Raji (cell line): ENCODE results near the gene SLC45A2.

Source experiments
- POLR2A ChIP-seq: IDR thresholded peaks from 2 replicates; pipeline ENCODE4 v1.6.1; 2011; ENCODE audit warnings: low read depth, low read length, control low read depth; ENCODE audit not compliant: insufficient read depth

Gene SLC45A2

DNA sequence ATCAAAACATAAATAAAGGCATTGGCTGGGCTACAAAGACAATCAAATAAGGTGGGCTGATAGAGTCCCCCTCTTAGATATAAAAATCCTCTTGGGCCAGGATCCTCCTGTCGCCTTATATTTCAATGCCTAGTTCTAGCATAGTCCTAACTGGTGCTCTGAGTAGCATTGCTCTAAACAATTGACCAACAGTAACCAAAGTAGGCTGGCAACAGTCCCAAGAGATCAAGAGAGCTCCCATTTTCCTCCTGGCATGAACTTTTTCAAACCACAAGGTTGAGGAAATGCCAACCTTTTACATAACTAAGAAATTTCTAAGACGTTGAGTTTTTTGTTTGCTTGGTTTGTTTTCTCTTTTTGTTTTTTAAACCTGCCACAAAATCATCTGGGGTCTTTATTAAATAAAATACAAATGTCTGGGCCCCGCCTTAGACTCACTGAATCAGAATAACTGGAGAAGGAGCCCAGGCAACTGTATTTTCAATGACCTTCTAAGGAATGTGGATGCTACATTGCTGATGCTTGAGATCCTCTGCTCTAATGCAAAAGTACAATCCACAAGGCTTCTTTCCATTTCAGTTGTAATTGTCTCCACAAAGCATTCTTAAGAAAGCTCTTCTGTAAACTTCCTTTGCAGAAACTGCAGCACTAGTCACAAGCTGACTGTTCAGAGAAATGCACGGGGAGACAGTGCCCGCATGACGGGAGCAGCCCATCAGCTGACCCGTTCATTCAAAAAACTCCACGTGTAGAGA lies 2.9 kb downstream of the SLC45A2 start:
- no peak for TF ChIP-seq POLR2A

DNA sequence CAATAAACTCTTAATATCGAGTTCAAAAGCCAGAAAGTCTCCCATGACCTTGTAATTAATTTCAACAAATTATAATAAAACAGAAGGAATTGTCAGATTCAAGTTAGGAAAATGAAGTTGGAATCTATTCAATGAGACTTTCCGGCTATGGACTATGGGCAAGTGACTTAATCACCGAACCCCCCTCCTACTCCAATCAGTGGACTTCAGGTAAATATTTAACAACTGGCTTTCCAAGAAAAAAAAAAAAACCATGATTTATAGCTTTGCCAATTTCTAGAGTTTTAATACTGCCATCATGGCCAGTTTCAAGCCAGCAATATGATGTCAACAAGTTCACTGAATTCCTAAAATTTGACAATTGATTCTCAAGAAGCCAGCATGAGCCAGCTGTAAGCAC lies 4.5 kb downstream of the SLC45A2 start:
- no peak for TF ChIP-seq POLR2A

- no peak for TF ChIP-seq POLR2A
These were observed 6.2 kb downstream of the SLC45A2 start for GRCh38 chr5:33978306-33978705.

- TF ChIP-seq POLR2A, result no peak
These were observed 8.2 kb downstream of the SLC45A2 start for GRCh38 chr5:33976307-33976706.

DNA sequence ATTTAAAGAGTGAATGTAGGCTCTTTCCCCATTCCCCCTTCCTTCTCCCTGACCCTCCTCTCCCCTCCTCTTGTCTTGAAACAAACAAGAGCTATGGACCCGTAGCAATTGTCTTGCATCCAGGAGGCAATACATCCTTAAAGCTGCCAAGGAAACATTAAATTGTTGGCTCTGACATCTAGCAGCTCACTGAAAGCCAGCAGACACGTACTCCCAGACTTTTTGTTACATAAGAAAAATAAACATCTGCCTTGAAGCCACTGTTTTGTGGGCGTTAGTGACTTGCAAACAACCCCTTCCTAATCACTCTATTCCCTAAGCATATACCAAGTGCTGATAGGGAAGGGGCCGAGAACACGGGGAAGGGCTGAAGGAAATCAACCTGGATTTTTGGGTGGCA lies 8.6 kb downstream of the SLC45A2 start:
- TF ChIP-seq POLR2A, result no peak

DNA sequence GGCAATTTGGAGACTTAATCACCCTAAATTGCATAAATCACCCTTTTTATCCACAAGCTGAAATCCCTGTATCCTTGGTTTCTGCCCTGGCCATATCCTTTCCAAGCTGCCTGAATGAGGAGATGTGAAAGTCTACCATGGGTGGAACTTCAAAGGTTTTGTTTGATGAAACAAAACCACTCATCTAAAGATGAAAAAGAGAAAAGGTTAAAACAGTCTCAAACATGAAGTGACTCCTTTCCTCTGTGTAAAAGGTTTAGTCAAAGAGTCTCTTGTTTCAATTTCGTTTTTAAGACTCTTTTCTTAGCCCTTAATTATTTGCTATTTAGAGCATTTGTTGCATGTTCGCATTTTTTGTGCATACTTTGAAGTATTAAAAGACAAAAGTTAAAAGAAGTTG lies 11.2 kb downstream of the SLC45A2 start:
- TF ChIP-seq POLR2A, result no peak

DNA sequence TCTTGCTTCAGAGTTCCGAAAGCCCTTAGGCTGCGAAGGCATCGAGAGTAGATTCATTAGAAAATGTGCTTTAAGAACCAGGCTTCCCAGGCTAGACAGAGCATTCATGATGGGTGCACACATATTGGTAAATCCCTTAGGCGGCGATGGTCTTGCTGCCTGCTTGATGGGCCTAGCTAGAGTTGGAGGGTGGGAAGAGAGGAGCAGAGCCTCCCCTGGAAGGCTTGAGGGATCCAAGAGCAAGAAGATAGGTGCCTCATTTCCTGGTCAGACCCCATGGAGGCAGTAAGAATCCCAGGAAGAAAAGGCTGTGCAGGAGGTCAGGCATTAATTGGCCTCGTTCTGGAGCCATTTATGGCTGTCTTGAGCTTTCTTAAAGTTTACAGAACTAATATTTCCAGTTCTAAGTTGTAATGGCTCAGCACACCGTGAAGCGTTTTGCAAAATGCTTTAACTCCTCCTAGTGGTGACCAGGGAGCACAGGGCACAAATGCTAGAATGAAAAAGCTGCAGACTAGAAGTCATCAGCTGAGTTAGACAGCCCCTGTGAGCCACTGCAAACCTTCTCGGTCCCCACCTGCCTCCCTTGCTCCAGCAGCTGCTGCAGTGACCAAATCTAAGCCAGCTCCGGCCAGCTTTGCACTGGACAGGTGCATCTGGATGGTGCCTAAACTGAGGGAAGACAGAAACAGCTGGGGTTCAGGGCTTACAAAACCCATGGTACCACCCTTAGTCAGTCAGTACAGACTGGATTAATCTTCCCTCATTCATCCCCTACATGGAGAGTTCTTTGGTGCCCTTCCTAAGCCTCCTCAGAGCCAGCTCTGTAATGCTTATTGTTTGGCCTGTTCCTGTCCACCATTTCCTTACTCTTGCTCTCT lies 14.7 kb downstream of the SLC45A2 start:
- no peak for TF ChIP-seq POLR2A

- no peak for TF ChIP-seq POLR2A
These were observed 16.1 kb downstream of the SLC45A2 start for GRCh38 chr5:33968211-33969005.

DNA sequence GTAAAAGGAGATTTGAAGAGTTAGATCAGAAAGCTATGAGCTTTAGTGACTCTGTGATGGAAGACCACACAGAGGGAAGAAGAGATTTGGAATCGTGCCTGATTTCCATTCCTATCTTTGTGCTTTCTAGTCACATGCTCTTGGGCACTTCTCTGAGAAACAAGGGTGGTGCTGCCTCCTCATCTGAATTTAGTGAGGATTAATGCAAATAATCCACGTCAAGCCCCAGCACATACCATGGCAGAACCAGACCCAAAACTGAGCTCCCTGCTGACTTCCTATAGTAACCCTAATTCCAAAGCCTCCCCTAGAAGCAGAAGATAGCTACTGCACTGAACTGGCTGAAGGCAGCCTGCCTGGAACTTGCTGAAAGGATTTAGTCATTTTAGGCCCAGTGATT lies 17.7 kb downstream of the SLC45A2 start:
- no peak for TF ChIP-seq POLR2A

DNA sequence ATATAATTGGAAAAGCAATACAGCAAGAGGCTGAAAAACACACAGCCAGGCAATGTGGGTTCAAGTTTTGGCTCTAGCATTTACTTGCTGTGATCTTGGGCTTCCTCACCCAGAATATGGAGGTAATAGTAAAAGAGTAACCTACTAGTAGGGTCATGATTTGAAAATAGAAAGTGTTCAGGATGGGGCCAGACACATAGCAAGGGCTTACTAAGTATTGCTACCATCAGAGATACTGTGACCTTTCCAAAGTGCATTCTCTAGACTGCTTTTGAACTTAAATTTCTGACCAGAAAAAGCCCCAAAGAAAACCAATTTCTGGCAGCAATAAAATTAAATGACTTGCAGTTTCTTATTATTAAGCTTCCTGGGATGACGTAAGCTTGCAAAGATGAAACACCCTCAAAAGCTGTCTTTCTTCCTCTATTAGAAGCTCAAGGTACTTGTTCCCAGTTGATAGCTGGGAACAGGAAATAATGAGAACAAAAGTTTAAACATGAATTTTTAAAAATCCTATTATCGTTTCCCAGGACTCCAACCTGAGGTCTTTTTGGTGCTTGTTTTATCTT lies 20.3 kb downstream of the SLC45A2 start:
- TF ChIP-seq POLR2A, result no peak

GRCh38 chr5:33958176-33958575 lies 26.3 kb downstream of the SLC45A2 start:
- no peak for TF ChIP-seq POLR2A

GRCh38 chr5:33957577-33958150 lies 26.8 kb downstream of the SLC45A2 start:
- TF ChIP-seq POLR2A, result no peak

DNA sequence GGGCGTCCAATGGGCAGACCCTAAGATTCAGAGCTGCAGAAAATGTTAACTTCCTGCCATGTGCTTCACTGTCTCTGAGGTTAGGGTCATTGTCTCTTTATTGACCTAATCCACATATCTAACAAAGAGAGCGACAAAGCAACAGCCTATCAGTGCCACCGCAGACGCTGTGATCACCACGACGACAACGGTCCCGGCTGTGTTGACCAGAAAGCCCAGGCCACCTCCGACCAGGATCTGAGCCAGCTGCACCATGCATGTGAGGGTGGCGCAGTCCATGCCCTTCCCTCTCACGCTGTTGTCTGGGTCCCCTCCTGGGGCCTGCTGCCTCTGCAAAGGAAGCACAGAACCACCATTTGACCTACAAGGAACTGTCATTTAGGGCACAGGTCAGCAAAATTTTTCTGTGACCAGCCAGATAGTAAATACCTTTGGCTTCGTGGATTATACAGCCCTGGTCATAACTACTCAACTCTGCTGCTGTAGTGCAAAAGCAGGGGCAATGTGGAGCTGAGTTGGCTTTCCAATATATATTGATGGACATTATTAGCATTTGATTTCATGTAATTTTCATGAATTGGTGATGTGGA lies 39.9 kb downstream of the SLC45A2 start:
- TF ChIP-seq POLR2A, result no peak

- TF ChIP-seq POLR2A, result no peak
These were observed 43.4 kb downstream of the SLC45A2 start for GRCh38 chr5:33941090-33941489.
